Mammary epithelial cell (primary cell): Measurements from ENCODE around the gene SPATS2.

ENCODE experiments used
- EZH2 ChIP-seq: IDR thresholded peaks from 2 replicates; pipeline ENCODE4 v1.6.1; 2012; ENCODE audit warnings: low read length, inconsistent platforms, borderline replicate concordance
- TF ChIP-seq, protein P1 (sequence below), 2 donors: IDR thresholded peaks in 1 of 2; conservative IDR thresholded peaks in 1 of 2; 2 replicates each; pipeline ENCODE4 v1.5.1; 2011 to 2012; ENCODE audit warnings: inconsistent platforms in 2 of 2, low read length in 2 of 2, mild to moderate bottlenecking in 2 of 2, control low read depth in 1 of 2, low read depth in 1 of 2; ENCODE audit not compliant: insufficient read depth in 1 of 2; ENCODE audit errors: extremely low read depth in 1 of 2

DNA sequence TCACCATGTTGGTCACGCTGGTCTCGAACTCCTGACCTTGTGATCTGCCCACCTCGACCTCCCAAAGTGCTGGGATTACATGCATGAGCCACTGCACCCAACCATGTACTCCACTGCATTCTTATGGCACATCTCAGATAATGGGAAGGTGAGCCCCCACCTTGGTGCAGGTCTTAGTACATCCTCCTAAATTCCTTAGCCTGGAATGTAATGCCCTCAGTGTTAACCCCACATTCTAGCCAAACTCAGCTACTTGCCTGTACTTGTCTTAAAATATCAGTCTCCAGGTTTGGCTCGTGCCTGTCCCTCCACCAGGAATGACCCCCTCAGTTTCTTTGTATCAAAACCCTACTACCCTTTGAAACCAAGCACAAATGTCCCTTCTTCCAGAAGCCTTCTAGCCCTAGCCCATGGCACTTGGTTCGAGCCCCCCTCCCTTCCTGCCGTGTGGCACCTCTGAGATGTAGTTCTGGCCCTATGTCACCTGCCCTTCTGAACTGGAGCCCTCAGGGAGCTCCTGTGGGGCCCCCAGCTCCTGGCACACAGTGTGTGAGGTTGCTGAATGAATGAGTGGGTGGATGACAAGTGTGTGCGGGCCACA, 179.9 kb downstream of the SPATS2 start:
- TF ChIP-seq, protein P1, sequence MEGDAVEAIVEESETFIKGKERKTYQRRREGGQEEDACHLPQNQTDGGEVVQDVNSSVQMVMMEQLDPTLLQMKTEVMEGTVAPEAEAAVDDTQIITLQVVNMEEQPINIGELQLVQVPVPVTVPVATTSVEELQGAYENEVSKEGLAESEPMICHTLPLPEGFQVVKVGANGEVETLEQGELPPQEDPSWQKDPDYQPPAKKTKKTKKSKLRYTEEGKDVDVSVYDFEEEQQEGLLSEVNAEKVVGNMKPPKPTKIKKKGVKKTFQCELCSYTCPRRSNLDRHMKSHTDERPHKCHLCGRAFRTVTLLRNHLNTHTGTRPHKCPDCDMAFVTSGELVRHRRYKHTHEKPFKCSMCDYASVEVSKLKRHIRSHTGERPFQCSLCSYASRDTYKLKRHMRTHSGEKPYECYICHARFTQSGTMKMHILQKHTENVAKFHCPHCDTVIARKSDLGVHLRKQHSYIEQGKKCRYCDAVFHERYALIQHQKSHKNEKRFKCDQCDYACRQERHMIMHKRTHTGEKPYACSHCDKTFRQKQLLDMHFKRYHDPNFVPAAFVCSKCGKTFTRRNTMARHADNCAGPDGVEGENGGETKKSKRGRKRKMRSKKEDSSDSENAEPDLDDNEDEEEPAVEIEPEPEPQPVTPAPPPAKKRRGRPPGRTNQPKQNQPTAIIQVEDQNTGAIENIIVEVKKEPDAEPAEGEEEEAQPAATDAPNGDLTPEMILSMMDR (conservative IDR thresholded peaks at IDR 0.05 in 1 of 2, IDR thresholded peaks at IDR 0.05 in 1 of 2; ENCODE audit: extremely low read depth in 1 of 2, insufficient read depth in 1 of 2, low read depth in 1 of 2, low read length in 2 of 2), result no peak
- TF ChIP-seq EZH2, result no peak
